HG02763 (cell line): Measurements from ENCODE around the gene NCK2.

Source experiments
- ATAC-seq: cut with Tn5 transposase; IDR thresholded peaks from one replicate; pipeline ENCODE4 v1.9.1; 2021; ENCODE audit warnings: mild to moderate bottlenecking, moderate library complexity; ENCODE audit not compliant: unreplicated experiment

Gene NCK2

DNA sequence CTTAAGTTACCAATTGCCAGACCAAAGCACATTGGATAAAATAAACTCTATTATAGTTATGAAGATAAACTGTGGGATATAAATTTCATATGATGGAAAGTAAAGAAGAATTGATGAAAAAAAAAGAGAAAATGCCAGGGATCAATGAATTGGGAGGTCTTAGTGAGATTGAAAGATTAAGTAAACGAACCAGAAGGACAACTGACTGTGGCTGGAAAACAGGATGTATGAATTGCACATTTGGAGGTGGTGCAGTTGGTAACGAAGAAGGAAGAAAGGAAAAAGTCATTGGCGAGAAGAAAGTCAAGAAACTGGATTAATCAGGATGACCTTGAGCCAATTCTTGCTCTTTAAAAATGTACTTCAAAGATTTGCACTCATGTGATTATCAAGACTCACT, 166.7 kb downstream of the NCK2 start:
- ATAC-seq = no peak

DNA sequence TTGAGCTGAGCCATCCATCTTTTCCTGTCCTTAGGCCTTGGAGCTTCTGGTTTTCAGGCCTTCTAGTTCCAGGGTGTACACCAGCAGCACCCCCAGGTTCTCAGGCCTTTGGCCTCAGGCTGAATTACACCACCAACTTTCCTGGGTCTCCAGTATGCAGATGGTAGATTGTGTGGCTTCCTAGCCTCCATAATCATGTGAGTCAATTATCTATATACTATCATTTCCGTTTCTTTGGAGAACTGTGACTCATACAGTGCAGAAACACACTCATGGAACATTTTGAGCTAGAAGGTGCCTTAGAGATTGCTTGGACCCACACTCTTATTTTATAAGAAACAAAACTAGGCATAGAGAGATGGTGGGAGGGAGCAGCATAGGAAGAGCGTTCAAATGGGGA, 167.4 kb downstream of the NCK2 start:
- no peak for ATAC-seq

DNA sequence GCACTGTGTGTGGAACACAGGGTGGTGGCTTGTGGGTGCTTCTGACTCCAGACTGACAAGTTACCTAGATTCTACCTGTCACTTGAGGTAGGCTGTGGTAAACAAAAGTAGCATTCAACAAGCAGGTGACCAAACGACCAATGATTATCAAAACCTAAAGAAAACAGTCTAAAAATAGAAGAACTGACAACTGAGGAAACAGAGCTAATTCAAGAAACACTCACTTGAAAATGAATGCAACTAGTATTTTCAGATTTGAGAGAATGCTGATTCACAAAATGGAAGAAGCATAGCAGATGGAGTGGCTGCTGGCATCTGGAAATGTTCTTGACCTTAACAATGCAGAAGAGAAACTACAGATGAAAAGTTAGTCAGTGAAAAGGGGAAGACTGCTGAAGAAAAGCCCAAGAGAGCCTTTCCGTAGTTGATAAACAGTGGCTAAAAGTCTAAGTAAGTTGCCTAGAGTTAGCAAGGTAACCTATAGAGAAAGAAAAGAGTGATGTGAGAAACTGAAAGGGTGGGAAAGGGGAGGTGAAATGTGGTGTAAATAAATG, 170.4 kb downstream of the NCK2 start:
- no peak for ATAC-seq

DNA sequence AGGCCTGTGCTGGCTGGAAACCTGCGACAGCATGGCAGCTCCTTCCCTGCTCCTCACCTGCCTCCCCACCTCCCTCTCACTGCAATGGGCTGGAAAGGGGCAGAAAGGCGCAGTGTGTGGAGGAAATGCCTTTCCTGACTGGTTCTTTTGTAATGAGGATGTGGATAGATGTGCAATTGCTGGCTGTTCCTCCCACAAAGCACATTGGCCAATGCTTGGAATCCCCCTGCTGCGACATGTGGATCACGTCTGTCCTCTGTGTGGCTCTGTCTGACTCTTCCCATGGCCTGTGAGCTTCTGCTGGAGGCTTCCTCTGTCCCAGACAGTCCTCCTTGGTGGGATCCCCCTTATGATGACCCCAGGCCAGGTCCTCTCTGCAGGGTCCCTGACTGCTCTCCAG, 172.5 kb downstream of the NCK2 start:
- ATAC-seq = no peak

DNA sequence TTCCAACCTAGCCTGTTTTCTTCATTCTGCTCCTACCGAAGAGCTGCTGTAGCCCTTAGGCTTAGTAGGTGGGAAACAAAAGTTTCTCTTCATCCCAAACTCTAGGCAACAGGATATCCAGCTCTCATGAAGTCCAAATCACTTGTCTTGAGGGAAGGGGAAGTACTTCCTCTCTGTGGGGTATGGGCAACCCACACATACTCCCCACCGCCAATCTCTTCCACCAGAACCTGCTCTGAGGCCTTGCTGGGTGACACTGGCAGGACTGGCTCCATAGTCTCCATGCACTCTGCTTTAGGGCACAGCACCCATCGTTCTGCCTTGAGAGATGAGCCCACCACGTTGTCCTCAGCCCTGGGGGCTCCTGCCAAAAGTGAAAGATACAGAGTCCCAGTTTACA, 173.0 kb downstream of the NCK2 start:
- ATAC-seq = no peak

DNA sequence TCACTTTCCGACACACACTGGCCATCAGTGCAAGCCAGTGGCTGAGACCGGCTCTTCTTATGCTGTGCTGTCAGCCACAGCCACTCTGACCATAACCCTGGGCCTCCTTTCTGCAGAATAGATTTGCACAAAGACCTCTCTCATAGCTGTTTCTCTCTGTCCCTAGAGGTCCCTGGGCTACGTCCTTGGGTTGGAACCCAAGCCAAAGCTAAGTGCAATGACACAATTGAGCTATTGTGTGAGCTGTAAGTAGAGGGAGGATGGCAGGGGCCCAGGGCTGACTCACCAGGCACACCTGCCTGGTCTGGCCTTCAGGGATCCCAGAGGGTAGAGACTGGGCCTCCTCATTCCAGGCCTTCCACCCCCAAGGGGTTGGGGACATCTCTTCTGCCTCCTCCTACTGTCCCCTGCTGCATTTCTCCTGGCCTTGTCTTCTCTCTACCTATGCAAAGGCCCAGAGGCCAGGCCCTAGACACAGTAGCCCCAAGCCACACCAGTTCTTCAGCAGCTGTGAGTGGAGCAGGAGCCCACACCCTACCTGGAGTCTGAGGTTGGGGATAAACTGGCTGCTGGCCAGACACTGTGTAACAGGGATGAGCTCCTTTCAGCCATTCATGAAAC, 174.6 kb downstream of the NCK2 start:
- ATAC-seq = no peak

DNA sequence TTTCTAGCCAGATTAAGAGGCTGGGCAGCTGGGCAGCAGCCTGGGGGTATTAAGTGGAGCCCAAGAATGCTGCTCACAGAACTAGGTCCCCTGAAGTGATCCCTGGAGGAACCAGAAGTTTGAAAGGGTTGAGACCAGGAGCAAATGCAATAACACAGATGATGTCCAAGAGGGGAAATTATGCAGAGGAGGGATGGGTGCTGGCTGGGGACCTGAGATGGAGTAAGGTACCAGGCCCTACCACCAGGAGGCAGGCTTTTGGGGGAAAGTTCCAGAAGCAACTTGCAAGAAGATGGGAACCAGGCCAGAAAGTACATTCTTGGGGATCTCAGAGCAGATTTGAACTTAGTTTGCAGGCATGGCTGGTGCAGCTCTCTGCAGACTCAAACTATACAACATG, 175.1 kb downstream of the NCK2 start:
- ATAC-seq = no peak

DNA sequence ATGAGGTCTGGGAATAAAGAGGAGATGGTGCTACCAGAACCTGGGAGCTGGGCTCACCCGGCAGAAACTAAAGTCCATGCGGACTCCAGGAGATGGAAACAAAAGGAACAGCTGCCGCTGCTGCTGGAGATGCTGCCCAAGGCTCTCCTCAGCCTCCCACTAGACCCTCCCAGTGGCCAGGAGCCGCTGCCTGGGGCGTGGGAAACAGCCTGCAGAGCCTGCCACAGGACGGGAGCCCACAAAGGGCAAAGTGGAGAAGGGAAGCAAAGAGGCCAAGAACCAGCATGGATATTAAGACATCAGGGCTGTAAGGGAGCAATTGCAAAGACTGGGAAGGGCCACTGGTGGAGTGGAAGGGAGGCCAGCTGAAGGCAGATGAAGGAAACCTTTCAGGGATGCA, 179.6 kb downstream of the NCK2 start:
- no peak for ATAC-seq

DNA sequence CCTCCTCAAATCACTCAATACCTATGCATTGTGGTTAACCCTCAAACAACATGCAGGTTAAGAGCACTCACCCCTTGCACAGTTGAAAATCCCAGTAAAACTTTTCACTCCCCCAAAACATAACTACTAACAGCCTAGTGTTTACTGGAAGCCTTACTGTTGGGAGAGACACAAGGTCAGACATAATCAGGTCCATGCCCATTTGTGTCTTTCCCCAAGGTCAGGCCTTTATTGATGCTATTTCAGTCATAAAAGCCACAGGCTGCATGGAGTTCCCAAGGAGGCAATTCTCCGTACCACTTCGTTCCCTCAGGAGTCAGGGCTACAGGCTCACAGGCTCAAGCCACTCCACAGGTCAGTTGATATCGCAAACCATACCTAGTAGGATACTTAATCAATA, 180.2 kb downstream of the NCK2 start:
- ATAC-seq = no peak

DNA sequence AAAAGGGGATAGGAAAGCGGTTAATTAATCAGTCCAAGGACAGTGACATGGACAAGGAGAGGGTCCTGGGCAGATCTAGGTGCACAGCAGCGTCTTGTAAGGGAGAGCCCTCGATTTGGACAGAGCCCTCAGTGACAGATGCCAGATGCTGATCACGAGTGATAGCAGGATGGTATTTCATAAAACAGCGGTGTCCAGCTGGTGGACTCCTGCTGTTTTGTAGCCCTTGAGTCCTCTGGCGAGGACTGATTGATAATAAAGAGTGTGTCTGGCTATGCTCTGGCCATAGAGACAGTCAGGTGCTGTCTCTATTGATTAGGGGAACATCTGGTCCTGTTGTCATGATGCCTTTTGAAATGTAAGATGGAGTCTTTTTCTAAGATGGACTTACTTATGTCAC, 180.7 kb downstream of the NCK2 start:
- ATAC-seq = no peak

DNA sequence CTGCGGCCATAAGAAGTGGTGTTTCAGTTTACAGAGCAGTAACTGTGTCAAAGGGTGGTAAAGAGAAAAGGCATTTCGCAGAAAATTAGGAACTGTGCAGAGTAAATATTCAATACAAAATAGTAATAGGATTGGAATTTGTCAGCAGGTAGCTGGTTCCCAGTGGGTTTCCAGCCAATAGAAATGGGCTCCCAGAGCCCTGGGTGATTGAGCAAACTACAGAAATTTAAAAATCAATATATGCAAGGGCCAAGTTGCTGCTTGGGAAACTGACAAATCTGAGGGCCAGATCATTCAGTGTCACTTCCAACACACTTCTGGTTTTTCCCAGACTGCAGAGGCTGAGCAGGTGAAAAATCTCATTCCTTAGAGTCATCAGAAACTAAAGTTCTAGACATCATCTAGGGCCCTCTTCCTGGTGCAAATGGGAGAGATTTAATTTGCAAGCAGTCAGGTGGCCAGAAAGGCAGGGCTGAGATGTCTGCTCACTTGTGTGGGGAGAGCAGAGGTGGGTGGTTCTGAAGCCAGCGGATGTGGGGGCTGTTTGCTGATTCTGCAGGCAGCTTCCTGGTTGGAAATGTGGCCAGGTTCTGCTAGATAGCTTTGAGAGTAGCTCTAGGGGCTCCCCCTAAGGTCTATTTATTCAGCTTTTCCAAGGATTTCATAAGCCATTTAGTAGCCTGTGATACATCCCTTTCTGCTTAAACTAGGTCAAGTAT, 182.4 kb downstream of the NCK2 start:
- ATAC-seq = no peak

DNA sequence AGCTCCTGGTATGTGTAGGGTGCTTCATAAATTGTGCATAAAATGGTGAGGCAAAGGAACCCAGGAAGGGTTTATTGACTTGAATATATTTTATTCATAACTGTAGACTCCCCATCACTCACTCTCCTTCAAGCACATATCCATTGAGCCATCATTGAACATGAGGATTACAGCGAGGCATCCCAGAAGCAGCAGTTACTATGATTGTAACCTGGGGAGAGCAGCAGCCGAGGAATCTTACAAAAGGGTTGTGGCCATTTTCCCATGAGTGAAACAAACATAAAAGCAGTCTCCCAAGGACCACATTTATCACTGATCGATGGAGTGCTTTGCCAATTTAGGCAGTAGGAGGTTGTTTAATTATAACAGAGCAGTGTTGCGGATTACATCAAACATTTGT, 183.4 kb downstream of the NCK2 start:
- ATAC-seq = no peak

DNA sequence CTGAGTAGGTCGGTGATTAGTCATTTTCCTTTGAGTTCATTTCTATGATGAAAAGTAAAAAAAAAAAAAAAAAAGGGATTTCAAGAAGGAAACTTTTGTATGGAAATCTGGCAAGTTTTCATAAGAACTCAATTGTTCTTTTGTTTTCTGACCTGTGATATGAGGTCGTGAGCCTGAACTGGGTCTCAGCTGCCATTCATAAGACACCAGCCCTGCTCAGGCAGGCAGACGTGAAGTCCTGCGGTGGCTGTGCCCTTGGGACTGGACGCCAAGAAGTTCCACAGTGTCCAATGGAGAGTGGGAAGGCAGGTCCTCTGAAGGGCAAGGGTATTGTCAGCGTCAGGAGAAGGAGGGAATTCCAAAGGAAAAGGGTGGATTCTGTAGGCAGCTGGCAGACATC, 183.9 kb downstream of the NCK2 start:
- no peak for ATAC-seq

DNA sequence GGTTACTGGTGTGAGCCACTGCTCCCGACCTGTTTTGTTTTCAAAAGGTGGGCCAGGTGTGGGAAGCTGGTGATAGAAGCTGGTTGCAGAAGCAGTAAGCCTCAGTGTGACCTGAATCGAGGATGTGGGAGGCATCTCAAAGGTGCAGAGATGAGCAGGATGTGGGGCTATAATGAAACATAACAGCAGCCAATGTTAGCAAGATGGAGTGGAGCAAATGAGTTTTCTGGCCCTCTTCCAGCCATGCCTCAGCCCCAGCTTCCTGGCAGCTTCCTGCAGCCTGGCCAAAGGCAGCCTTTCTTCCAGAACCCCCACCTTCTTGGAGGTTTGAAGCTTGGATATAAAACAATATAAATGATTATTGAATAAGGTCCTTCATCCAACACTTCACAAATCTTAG, 184.8 kb downstream of the NCK2 start:
- ATAC-seq = no peak

DNA sequence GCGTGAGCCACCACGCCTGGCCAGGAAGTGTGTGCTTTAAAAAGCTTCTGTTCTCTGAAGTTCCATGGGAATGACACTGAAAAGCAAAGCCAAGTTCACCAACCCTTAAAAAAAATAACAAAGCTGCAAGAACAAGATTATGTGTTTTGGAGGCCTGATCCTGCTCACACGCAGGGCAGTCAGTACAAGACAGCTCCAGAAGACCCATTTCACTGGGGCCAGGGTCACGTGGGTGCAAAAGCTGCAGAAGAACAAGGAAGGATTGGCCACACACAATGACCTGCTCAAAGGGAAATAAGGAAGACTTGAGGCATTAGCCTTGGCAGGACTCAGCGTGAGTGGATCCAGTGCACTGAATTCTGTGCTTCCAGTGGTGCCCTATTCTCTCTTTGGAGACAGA, 187.9 kb downstream of the NCK2 start:
- ATAC-seq = no peak

DNA sequence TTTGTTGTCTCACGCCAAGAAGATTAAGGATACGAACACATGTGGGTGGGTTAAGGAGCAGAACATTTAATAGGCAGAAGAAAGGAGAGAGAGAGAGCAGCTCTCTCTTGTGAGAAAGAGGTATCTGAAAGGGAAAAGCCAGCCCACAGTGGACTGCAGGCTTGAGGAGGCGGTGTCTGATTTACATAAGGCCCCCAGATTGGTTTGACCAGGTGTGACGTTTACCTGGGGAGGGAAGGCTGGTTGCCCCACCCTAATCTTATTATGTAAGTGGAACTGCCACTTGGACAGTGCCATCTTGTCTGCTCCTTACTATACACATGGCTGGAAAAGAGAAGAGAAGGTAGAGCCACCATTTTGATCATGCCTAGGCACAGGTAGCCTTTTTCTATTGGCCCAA, 189.2 kb downstream of the NCK2 start:
- ATAC-seq = no peak

DNA sequence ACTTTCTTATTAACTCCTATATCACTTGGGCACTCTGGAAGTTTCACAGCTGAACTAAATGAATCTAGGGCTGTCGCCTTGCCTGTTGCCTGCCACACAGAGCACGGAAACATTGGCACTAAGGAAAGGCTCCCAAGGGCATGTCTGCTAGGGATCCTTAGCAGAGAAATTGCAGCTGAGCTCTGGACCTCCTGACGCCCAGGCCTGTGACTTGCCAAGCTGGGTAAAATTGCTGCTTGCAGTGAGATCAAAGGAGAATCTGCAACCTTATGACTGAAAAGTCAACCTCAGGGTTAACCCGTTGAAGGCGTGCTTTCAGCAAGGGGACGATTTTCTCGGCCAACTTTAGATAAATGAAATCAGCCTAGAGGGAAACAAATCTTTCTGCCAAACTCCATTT, 189.8 kb downstream of the NCK2 start:
- ATAC-seq = no peak

DNA sequence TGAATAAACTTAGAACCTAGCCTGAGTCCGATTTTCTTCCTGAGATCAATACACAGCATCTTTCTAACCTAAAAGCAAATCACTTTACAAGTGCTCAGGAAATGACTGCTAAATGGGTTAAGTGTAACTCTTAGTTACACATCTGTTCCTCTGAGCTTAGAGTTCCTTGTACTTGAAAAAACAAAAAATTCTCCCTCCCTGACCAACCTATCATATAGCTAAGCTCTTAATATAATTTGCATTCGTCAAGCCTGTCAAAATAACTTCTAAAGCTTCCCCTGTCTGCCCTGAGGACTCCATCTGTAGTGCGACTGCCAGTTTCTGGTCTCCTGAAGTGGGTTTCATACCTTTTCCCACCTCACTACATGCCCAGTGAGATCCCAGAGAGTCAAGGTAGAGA, 190.4 kb downstream of the NCK2 start:
- ATAC-seq = no peak

DNA sequence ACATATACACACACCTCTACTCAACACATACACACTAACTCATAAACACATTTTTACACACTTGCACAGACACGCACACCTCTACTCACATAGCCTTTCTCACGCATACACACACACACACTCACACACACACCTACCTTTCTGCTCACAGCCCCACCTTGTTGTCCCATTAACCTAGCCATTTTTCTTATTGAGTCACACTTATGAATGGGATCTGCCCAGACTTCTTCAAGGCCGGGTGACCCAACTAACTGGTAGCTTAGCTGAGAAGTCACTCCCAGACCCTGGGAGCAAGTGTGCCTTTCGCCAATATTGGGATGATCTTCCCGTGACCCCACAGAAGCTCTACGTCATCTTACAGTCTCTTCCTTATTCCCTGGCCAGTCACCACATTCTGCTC, 192.2 kb downstream of the NCK2 start:
- no peak for ATAC-seq

DNA sequence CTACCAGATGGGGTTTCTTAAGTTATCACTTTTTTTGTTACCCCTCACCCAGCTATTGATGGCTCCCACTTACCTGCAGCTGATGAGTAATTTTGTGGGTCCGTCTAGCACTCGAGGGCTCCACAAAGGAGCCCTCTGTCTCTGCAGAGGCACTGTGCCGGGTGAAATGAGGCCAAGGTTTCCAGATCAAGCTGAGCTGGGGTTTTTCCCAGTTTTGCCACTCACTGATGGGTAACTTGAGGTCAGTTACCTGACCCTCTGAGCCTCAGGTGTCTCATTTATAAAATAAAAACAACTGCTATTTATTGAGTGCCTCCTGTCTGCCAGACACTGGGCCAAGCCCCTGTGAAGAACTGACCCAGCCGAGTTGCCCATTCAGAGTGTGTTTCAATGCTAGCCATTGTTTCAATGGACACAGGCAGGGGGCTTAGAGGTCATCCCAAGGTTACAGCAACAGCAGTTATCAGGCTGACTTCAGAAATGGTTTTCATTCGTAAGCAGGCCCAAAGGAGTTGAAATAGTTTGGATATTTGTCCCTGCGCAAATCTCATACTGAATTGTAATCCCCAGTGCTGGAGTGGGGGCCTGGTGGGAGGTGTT, 192.9 kb downstream of the NCK2 start:
- no peak for ATAC-seq
